ENCODE measurements around the gene ATP13A2. TPM values are rescaled to one million over a fixed set of nuclear protein-coding genes. Genes with fewer than 3 reads are reported as not detected.

Gene ATP13A2
- total RNA-seq, result 48.6 and 77.1 TPM in 2 replicates

- peak; percentile 30 for DNase-seq (ENCODE audit: low read depth)
Measured at GRCh38 chr1:17011439-17012307, at the start of gene ATP13A2. TSS of gene ATP13A2 (minus strand) at chr1:17011928. CDS start at chr1:17011738, 190 bp downstream.

DNA sequence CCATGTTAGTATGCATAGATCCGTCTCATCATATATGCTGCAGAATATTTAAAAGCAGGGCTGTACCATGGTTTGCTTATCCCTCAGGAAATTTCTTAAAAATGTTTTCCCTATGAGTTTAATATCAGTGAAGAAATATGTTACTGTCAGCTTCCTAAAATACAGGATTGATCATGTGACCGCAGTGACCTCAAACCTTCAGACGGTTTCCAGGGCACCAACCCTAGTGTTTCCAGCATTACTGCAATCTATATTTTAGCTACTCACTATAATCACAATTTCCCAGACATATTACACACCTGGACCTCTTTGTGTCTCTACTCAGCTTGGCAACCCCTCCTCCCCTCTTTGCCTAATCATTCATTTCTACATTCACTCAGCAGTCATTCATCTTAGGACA, 49.8 kb upstream of the ATP13A2 start:
- DNase-seq (ENCODE audit: low read depth), result no peak

- peak; percentile 28 for DNase-seq (ENCODE audit: low read depth)
Measured at GRCh38 chr1:17060306-17060749, 48.6 kb upstream of the ATP13A2 start.

DNA sequence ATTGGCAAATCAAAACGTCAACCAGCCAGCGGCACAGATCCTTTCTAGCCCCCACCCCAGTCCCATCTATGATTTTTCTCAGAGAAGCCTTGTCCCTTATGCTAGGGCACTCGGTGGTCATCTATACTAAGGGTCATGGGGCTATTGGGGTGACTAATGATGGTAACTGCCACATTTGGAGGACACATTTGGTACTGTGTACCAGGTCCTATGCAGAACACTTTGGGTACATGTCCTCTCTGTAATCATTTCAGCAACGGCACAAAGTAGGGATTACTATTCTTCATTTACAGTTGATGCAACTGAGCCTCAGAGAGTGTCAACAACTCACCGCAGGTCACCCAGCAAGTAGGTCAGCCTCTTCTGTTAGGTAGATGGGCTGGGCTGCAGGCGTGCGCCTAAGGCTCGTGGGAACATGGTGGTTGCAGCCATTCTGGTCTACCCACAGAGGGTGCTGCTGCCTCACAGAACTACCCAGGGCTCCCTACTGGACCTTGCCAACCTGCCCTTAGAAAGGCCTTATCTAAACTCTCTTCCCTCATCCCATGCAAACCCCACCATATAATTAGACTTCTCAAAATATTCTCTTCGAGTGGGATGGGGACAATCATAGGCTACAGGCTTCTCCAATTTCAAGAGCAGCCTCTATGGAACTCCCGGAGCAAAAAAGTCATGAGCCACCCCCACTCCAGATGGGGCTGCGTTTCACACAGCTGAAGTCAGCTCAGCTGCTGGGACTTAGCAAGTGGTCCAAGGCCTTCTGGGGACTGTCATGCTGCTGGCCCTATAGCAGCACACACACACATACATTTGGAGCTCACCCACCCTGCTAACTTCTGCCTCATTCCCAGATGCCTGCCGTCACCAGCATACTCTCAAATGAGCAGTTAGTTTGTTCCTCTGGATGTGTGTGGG, 47.9 kb upstream of the ATP13A2 start:
- DNase-seq (ENCODE audit: low read depth), result peak; percentile 55

- no peak for DNase-seq (ENCODE audit: low read depth)
Measured at GRCh38 chr1:17056551-17056950, 44.8 kb upstream of the ATP13A2 start.

DNA sequence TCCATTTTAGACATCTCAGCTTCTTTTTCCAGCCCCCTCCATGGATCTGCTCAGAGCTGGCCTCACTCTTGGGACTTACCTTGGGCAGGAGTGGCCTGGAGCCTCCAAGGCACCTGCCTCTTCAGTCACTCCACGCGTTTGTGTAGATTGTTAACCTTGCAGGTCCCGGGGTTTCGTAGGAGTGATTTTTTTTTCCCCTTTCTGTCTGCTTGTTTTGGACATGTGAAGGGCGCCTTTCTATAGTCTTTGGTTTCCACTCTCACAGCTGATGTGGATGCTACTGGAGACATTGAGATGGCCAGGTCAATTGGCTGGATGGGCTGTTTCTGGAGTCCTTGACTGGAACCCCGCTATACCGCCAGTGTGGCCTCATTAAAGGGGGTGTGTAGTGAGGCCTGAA, 44.1 kb upstream of the ATP13A2 start:
- no peak for DNase-seq (ENCODE audit: low read depth)

GRCh38 chr1:17053685-17054410, 42.1 kb upstream of the ATP13A2 start, which contains the start of gene SDHB:
TSS of gene SDHB (minus strand) at chr1:17054032. CDS start at chr1:17054019, 13 bp downstream.
- peak; percentile 94 for DNase-seq (ENCODE audit: low read depth)

DNA sequence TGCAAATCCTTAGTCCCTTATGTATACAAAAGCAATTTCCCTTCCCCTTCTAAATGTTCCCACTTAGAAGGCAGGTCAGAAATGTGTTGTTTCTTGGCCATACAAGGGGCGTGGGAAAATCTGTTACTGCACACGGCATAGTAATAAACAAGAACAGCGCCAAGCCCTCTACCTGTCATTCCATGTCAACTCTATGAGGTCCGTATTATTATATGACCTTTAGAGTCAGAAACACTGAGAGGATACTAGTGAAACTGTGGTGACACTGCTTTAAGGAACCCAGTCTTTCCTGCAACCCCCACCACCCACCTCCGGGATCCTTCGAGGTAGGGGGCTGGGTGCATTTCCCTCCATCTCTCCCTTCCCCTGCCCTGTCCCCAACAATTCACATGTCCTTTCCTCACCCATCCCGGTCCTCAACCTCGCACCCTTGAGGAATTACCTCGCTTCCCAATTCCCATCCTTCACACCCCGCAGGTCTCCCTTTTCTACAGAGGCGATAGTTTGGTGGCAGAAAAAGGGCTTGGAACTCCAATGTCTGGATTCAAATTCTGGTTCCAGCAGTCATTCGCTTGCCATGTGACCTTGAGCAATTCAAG, 41.5 kb upstream of the ATP13A2 start:
- DNase-seq (ENCODE audit: low read depth), result peak; percentile 22

GRCh38 chr1:17052641-17053040, 40.9 kb upstream of the ATP13A2 start:
- no peak for DNase-seq (ENCODE audit: low read depth)

GRCh38 chr1:17052038-17052437, 40.3 kb upstream of the ATP13A2 start:
- peak; percentile 65 for DNase-seq (ENCODE audit: low read depth)

DNA sequence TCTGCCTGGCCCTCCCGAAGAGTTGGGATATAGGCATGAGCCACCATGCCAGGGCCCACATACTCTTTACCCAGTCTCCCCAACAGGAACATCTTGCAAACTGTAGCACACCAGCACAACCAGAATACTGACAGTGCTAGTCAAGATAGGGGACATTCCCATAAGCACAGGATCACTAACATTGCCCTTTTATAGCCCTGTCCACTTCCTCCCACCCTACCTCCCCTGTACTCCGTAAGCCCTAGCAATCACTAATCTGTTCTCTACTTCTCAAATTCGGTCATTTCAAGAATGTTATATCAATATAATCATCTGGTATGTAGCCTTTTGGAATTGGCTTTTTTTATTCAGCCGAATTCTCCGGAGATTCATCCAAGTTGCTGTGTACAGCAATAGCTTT, 36.2 kb upstream of the ATP13A2 start:
- no peak for DNase-seq (ENCODE audit: low read depth)

DNA sequence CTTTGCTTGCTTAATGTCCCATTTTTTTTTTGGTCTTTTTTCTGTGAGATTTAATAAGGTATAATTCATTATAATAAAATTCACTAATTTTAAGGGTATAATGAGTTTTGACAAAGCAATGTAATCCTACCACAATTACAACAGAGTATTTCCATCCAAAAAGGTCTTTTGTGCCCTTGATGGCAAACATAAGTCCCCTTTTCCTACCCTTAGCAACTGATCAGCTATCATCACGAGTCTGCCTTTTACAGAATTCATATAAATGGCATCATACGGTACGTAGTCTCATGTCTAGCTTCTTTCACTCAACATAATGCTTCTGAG, 34.6 kb upstream of the ATP13A2 start:
- DNase-seq (ENCODE audit: low read depth), result no peak

DNA sequence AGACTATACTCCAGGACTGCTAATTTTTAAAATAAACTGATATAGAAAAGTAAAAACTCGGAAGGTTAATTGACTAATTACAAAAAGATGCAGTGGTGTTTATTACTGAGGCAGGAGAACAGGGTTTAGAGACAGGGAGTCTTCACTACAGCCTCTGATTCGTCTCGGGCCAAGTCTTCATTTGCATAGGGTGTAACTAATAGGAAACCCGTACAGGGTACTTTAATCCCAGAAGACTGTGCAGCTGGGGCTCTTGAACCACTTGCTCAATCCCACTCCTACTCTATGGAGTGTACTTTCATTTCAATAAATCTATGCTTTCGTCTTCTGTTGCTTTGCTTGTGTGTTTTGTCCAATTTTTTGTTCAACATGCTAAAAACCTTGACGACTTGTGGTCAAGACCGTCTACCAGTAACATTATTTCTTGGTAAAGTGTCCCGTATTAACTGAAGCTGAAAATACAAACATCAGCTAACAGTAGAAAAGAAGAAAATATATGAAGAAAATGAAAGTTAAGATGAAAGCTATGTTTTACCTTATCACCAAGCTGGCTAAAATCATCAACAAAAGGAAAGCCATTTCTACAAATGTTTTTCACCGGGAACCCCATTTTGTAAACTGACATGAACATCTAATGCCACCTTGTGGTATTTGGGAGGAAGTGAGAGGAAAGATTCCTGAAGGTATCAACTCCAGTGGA, 34.1 kb upstream of the ATP13A2 start:
- DNase-seq (ENCODE audit: low read depth), result peak; percentile 71

GRCh38 chr1:17045150-17045549, 33.4 kb upstream of the ATP13A2 start:
- DNase-seq (ENCODE audit: low read depth), result no peak

- no peak for DNase-seq (ENCODE audit: low read depth)
Measured at GRCh38 chr1:17043676-17044075, 31.9 kb upstream of the ATP13A2 start.

DNA sequence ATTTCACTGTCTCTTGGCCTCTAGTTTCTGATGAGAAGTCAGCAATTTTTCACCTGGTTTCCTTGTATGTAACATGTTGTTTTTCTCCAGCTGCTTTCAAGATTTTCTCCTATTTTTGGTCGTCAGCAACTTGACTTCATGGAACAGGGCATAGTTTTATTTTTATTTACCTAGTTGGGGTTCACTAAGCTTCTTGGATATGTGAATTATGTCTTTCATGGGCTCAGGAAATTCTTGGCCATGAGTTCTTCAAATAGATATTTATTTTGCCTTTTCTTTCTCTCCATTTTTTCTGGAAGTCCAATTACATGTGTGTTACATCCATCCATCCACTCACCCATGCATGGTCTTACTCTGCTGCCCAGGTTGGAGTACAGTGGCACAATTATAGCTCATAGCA, 28.4 kb upstream of the ATP13A2 start:
- no peak for DNase-seq (ENCODE audit: low read depth)

DNA sequence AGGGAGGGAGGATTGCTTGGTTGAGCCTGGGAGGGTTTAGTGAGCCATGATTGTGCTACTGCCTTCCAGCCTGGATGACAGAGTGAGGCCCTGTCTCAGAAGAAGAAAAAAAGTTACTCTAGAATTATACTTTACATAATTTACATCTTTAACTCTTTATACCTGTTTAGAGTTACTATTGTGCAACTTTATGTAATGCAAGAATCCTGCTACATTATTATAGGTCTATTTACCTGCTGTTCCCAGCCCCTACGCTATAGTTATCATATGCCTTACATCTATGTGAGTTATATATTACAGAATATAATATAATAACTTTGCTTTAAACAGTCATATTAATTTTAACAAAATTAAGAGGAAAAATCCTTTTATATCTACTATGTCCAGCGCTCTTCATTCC, 27.8 kb upstream of the ATP13A2 start:
- no peak for DNase-seq (ENCODE audit: low read depth)

DNA sequence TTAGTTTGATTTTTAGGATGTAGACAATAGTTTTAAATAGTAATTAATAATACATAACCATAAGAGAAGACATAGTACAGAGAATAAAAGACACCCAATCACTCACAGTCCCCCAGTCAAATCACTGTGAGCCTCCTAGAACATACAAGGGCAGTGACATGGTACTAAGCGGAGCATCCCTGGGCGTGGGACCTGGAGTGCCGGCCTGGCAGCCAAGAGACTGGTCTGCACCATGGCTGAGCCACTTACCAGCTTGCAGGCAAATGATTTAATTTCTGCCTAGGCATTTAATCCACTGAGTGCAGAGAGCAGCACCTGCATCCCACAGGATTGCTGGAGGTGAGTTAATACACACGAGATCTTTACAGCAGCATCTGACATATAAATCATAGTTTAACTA, 21.8 kb upstream of the ATP13A2 start:
- no peak for DNase-seq (ENCODE audit: low read depth)

- no peak for DNase-seq (ENCODE audit: low read depth)
Measured at GRCh38 chr1:17032741-17033140, 21.0 kb upstream of the ATP13A2 start.

GRCh38 chr1:17031436-17031835, 19.7 kb upstream of the ATP13A2 start:
- DNase-seq (ENCODE audit: low read depth), result no peak

GRCh38 chr1:17030206-17030605, 18.5 kb upstream of the ATP13A2 start:
- DNase-seq (ENCODE audit: low read depth), result no peak
